CD4-positive, CD25-positive, alpha-beta regulatory T cell (primary cell): ENCODE data around the gene LRRK1. TPM values are rescaled to one million over a fixed set of nuclear protein-coding genes. Genes with fewer than 3 reads are reported as not detected.

Experiments
- ATAC-seq, 2 donors: fragments of 150-1000 bp; cut with Tn5 transposase; one replicate each; pipeline ENCODE4 v1.10.0; 2021; ENCODE audit warnings: low read depth in 2 of 2, moderate number of reproducible peaks in 2 of 2, moderate library complexity in 1 of 2
- DNase-seq, 3 donors: peaks; one replicate each; pipeline versions ENCODE4 v3.0.0 to v3.0.0-alpha.2; 2012 to 2022; ENCODE audit warnings: mixed read lengths in 1 of 3
- H3K27ac ChIP-seq: one replicate; pipeline ENCODE4 v1.7.0; 2013; ENCODE audit warnings: mild to moderate bottlenecking, low read length; ENCODE audit not compliant: insufficient read depth, poor library complexity, severe bottlenecking
- H3K27me3 ChIP-seq: one replicate; pipeline ENCODE4 v1.7.0; 2013; ENCODE audit warnings: low read length; ENCODE audit not compliant: control insufficient read depth, insufficient read depth
- H3K36me3 ChIP-seq: one replicate; pipeline ENCODE4 v1.7.0; 2013; ENCODE audit warnings: mild to moderate bottlenecking, low read length, moderate library complexity; ENCODE audit not compliant: control insufficient read depth, insufficient read depth
- H3K4me1 ChIP-seq: 2 replicates; pipeline ENCODE4 v1.7.0; 2013; ENCODE audit warnings: mild to moderate bottlenecking, low read length; ENCODE audit not compliant: insufficient read depth, control insufficient read depth, poor library complexity, severe bottlenecking
- H3K4me3 ChIP-seq: one replicate; pipeline ENCODE4 v1.7.0; 2013; ENCODE audit warnings: low read depth, mild to moderate bottlenecking, low read length, moderate library complexity
- H3K9me3 ChIP-seq, 2 experiments: 1 replicate in 1 of 2; 2 replicates in 1 of 2; pipeline ENCODE4 v1.7.0; 2013; ENCODE audit warnings: low read length in 2 of 2, mild to moderate bottlenecking in 1 of 2, moderate library complexity in 1 of 2; ENCODE audit not compliant: control insufficient read depth in 2 of 2
- H3K27ac Mint-ChIP-seq, 3 donors: one replicate each; pipeline ENCODE4 v1.8.0; 2020 to 2022; ENCODE audit warnings: mild to moderate bottlenecking in 3 of 3, mixed read lengths in 3 of 3, moderate library complexity in 2 of 3
- H3K27me3 Mint-ChIP-seq: one replicate; pipeline ENCODE4 v1.8.0; 2022; ENCODE audit warnings: mild to moderate bottlenecking, mixed read lengths
- H3K36me3 Mint-ChIP-seq: one replicate; pipeline ENCODE4 v1.8.0; 2020; ENCODE audit warnings: mixed read lengths
- H3K4me1 Mint-ChIP-seq, 4 donors: one replicate each; pipeline ENCODE4 v1.8.0; 2020 to 2022; ENCODE audit warnings: mixed read lengths in 4 of 4, mild to moderate bottlenecking in 1 of 4
- H3K4me3 Mint-ChIP-seq, 4 donors: one replicate each; pipeline ENCODE4 v1.8.0; 2020 to 2022; ENCODE audit warnings: mild to moderate bottlenecking in 4 of 4, mixed read lengths in 4 of 4, moderate library complexity in 3 of 4
- H3K9me3 Mint-ChIP-seq, 7 donors: one replicate each; pipeline ENCODE4 v1.8.0; 2020 to 2022; ENCODE audit warnings: mixed read lengths in 7 of 7, mild to moderate bottlenecking in 3 of 7, moderate library complexity in 2 of 7
- polyA plus RNA-seq, 4 donors: library from polyadenylated mRNA; unstranded; fragments of 300-500 nt; fragmentation: Illumina TruSeq; gene quantifications; one replicate each; pipeline ENCODE4 v1.2.3, GENCODE V29; 2021
- total RNA-seq: library from RNA; stranded (reverse); gene quantifications from one replicate; pipeline ENCODE4 v1.2.3, GENCODE V29; 2022

LRRK1 gene
- total and polyA plus RNA-seq, 5 donors from 2014 or later = 0.06 to 0.17 TPM; not detected in 3

GRCh38 chr15:100944244-100944895 is 25.2 kb downstream of the LRRK1 start:
- DNase-seq (no peak), ATAC-seq (no peak)
- Mint-ChIP-seq H3K4me3 (no peak overlapping the region), H3K4me1 (no peaks in the 10 kb centered on the region), H3K27me3 (no peaks in the 10 kb centered on the region), H3K36me3 (no peaks in the 10 kb centered on the region), H3K27ac (no peak overlapping the region), H3K9me3 (no peaks in the 10 kb centered on the region)
- no peaks in the 10 kb centered on the region for H3K9me3 ChIP-seq
- H3K4me1 ChIP-seq = no peaks in the 10 kb centered on the region
- no peaks in the 10 kb centered on the region for H3K36me3 ChIP-seq
- H3K4me3 ChIP-seq = no peak overlapping the region
- H3K27ac ChIP-seq = no peak overlapping the region
- no peaks in the 10 kb centered on the region for H3K27me3 ChIP-seq

- H3K27me3 ChIP-seq = no peaks in the 10 kb centered on the region
- Mint-ChIP-seq H3K36me3 (no peaks in the 10 kb centered on the region), H3K27ac (no peak overlapping the region), H3K4me3 (no peak overlapping the region), H3K9me3 (no peaks in the 10 kb centered on the region), H3K4me1 (no peaks in the 10 kb centered on the region), H3K27me3 (no peaks in the 10 kb centered on the region)
- no peak overlapping the region for H3K27ac ChIP-seq
- DNase-seq (no peak), ATAC-seq (no peak)
- no peaks in the 10 kb centered on the region for H3K36me3 ChIP-seq
- H3K9me3 ChIP-seq = no peaks in the 10 kb centered on the region
- H3K4me1 ChIP-seq = no peaks in the 10 kb centered on the region
- no peak overlapping the region for H3K4me3 ChIP-seq
These were observed 25.8 kb downstream of the LRRK1 start for GRCh38 chr15:100944986-100945385.

- Histone ChIP-seq H3K36me3 (no peaks in the 10 kb centered on the region), H3K9me3 (no peaks in the 10 kb centered on the region), H3K27ac (no peak overlapping the region), H3K4me1 (no peaks in the 10 kb centered on the region), H3K27me3 (no peaks in the 10 kb centered on the region), H3K4me3 (no peak overlapping the region)
- no peaks in the 10 kb centered on the region for H3K36me3 Mint-ChIP-seq
- peaks cover 5% of the 10 kb centered on the region for H3K27me3 Mint-ChIP-seq
- no peak overlapping the region for H3K27ac Mint-ChIP-seq
- ATAC-seq (no peak), DNase-seq (no peak)
- no peaks in the 10 kb centered on the region for H3K9me3 Mint-ChIP-seq
- no peak overlapping the region for H3K4me3 Mint-ChIP-seq
- H3K4me1 Mint-ChIP-seq = no peaks in the 10 kb centered on the region
These were observed 28.7 kb downstream of the LRRK1 start for GRCh38 chr15:100947760-100948429.

GRCh38 chr15:100948430-100948762 is 29.2 kb downstream of the LRRK1 start:
- H3K27ac ChIP-seq = no peak overlapping the region
- no peaks in the 10 kb centered on the region for H3K4me1 Mint-ChIP-seq
- H3K27me3 Mint-ChIP-seq = peaks cover 10% of the 10 kb centered on the region
- no peak overlapping the region for H3K4me3 ChIP-seq
- H3K27ac Mint-ChIP-seq = no peak overlapping the region
- H3K9me3 Mint-ChIP-seq = no peaks in the 10 kb centered on the region
- ATAC-seq = no peak
- no peak for DNase-seq
- no peaks in the 10 kb centered on the region for H3K27me3 ChIP-seq
- no peaks in the 10 kb centered on the region for H3K36me3 Mint-ChIP-seq
- H3K4me1 ChIP-seq = no peaks in the 10 kb centered on the region
- no peaks in the 10 kb centered on the region for H3K36me3 ChIP-seq
- H3K4me3 Mint-ChIP-seq = no peak overlapping the region
- no peaks in the 10 kb centered on the region for H3K9me3 ChIP-seq

- Mint-ChIP-seq H3K4me3 (no peak overlapping the region), H3K27ac (no peak overlapping the region), H3K4me1 (no peaks in the 10 kb centered on the region), H3K27me3 (peaks cover 11% of the 10 kb centered on the region), H3K36me3 (no peaks in the 10 kb centered on the region), H3K9me3 (no peaks in the 10 kb centered on the region)
- DNase-seq (no peak), ATAC-seq (no peak)
- Histone ChIP-seq H3K9me3 (no peaks in the 10 kb centered on the region), H3K27me3 (peaks cover 1% of the 10 kb centered on the region), H3K4me3 (no peak overlapping the region), H3K27ac (no peak overlapping the region), H3K36me3 (no peaks in the 10 kb centered on the region), H3K4me1 (no peaks in the 10 kb centered on the region)
These were observed 30.5 kb downstream of the LRRK1 start for GRCh38 chr15:100949691-100950090.

- ATAC-seq (no peak), DNase-seq (no peak)
- H3K4me3 ChIP-seq = no peak overlapping the region
- H3K9me3 Mint-ChIP-seq = peaks cover 0 to 3% (median 0%) of the 10 kb centered on the region in 7 donors
- H3K36me3 Mint-ChIP-seq = no peaks in the 10 kb centered on the region
- no peak overlapping the region for H3K27ac Mint-ChIP-seq
- H3K27me3 Mint-ChIP-seq = peaks cover 19% of the 10 kb centered on the region
- no peaks in the 10 kb centered on the region for H3K4me1 ChIP-seq
- H3K27ac ChIP-seq = no peak overlapping the region
- H3K36me3 ChIP-seq = no peaks in the 10 kb centered on the region
- no peaks in the 10 kb centered on the region for H3K9me3 ChIP-seq
- no peak overlapping the region for H3K4me3 Mint-ChIP-seq
- H3K27me3 ChIP-seq = peaks cover 2% of the 10 kb centered on the region
- H3K4me1 Mint-ChIP-seq = no peaks in the 10 kb centered on the region
These were observed 32.8 kb downstream of the LRRK1 start for GRCh38 chr15:100951965-100952364.

GRCh38 chr15:100952566-100952965 is 33.4 kb downstream of the LRRK1 start:
- H3K4me3 Mint-ChIP-seq = no peak overlapping the region
- no peak for ATAC-seq
- peaks cover 25% of the 10 kb centered on the region for H3K27me3 Mint-ChIP-seq
- no peaks in the 10 kb centered on the region for H3K4me1 Mint-ChIP-seq
- H3K27me3 ChIP-seq = peaks cover 3% of the 10 kb centered on the region
- no peak for DNase-seq
- no peak overlapping the region for H3K27ac Mint-ChIP-seq
- H3K4me1 ChIP-seq = no peaks in the 10 kb centered on the region
- no peaks in the 10 kb centered on the region for H3K36me3 ChIP-seq
- H3K9me3 ChIP-seq = no peaks in the 10 kb centered on the region
- H3K27ac ChIP-seq = no peak overlapping the region
- H3K36me3 Mint-ChIP-seq = no peaks in the 10 kb centered on the region
- H3K9me3 Mint-ChIP-seq = peaks cover 0 to 6% (median 0%) of the 10 kb centered on the region in 7 donors
- no peak overlapping the region for H3K4me3 ChIP-seq
